ENCODE data around the gene SNED1. TPM values are rescaled to one million over a fixed set of nuclear protein-coding genes. Genes with fewer than 3 reads are reported as not detected.

SNED1 gene
- polyA plus RNA-seq, 2 of the 4 experiments (the other 2 are of a cell fraction): 0.15 to 0.21 TPM

DNA sequence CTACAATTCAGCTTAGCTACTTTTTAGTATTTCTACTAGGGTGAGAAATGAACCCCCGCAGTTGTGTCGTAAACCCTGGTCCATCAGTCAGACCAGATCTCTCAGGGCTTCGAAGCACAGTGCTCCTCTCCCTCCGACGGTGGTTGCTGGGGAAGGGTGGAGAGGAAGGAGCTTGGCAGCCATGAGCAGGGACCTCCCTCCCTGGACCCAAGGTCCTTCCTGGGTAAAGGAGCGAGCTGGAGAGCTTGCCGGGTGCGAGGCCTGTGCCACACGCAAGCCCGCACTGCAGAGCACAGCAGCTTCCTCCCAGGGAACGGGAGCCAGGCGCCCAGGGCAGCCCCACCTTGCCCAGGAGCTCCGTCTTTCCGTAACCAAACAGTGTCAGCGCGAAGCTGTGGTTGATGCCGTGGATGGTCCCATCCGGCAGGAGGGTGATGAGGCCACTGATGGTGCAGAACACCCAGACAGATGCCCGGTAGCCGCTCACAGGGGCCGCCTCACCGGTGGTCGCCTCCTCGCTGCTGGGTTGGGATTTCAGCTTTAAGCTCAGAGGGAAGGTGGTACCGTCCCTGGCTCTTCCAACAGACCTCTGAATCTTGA, 138.3 kb downstream of the SNED1 start (continued):
- TF ChIP-seq, protein P1, sequence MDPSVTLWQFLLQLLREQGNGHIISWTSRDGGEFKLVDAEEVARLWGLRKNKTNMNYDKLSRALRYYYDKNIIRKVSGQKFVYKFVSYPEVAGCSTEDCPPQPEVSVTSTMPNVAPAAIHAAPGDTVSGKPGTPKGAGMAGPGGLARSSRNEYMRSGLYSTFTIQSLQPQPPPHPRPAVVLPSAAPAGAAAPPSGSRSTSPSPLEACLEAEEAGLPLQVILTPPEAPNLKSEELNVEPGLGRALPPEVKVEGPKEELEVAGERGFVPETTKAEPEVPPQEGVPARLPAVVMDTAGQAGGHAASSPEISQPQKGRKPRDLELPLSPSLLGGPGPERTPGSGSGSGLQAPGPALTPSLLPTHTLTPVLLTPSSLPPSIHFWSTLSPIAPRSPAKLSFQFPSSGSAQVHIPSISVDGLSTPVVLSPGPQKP (IDR thresholded peaks at IDR 0.05; ENCODE audit: low read depth, low read length): no peak
- TF ChIP-seq MAZ (IDR thresholded peaks at IDR 0.05; ENCODE audit: borderline replicate concordance, low read depth, low read length): no peak

DNA sequence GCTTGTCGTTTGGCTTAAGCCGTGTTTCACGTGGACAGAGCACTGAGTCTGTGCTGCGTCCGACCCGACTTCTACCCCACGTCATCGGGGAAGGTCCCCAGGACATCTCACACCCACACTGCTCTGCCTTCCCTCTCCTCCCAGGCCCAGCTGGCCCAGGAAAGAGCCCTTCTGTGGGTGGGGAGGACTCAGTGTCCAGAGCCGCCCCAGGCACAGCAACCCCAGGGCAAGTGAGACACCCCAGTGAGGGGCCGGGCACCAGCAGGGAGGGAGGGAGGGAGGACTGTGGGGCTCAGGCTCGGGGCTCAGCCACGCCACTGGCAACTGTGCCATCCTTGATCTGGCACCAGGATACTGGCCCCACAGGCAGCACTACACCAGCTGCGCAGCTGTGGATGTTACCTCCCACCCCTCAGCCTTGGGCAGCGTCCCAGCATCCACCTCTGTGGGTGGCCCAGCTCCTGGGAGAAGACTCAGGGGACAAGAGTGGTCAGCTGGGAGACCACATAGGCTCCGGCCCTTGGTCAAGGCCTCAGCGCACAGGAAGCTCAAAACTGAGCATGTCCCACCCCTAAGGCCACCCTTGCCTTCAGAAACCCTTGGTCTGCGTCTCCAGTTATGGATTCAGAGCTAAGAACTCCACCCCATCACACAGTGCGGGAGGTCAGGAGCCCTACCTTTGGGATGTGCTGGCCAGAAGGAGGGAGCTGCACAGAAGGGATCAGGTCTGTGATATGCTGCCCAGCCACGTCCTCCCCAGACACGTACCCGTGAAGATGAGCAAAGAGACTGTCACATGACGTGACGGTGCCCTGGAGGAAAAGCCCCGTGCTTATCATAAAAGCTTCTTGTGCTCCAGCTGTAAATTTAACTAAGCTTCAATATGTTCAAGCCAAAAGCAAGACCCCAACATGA, 139.1 kb downstream of the SNED1 start:
- ATAC-seq: no peak; a peak in 1 of 6 replicates
- Histone ChIP-seq H3K4me1 (no peaks in the 10 kb centered on the region), H3K4me2 (no peak overlapping the region), H3K9me3 (no peaks in the 10 kb centered on the region), H3K4me3 (no peak overlapping the region), H3K27ac (no peak overlapping the region)
- 85% methylated on average over 23 of the region's 24 CpGs for WGBS (ENCODE audit: missing lambda C conversion rate)
- CTCF ChIA-PET: interaction anchor here (1.3 to 1.4 kb wide), 2 partner anchors 14 to 223 kb away, joined by 3 to 4 read pairs; no protein-coding TSS in a partner anchor
- POLR2A ChIA-PET: interaction anchor here (1.2 kb wide), 1 partner anchor 35 kb away, joined by 4 read pairs; the partner anchor contains the start of gene MTERF4
- DNase-seq (ENCODE audit: low read depth in 1 of 2, low spot score in 1 of 2): no peak
- FAIRE-seq: no peak
- TF ChIP-seq SMC3 (IDR thresholded peaks at IDR 0.05) (no peak), JUNB (IDR thresholded peaks at IDR 0.05) (no peak), FOSB (CRISPR knock-in tag; IDR thresholded peaks at IDR 0.05) (no peak)
- TF ChIP-seq, protein P2, sequence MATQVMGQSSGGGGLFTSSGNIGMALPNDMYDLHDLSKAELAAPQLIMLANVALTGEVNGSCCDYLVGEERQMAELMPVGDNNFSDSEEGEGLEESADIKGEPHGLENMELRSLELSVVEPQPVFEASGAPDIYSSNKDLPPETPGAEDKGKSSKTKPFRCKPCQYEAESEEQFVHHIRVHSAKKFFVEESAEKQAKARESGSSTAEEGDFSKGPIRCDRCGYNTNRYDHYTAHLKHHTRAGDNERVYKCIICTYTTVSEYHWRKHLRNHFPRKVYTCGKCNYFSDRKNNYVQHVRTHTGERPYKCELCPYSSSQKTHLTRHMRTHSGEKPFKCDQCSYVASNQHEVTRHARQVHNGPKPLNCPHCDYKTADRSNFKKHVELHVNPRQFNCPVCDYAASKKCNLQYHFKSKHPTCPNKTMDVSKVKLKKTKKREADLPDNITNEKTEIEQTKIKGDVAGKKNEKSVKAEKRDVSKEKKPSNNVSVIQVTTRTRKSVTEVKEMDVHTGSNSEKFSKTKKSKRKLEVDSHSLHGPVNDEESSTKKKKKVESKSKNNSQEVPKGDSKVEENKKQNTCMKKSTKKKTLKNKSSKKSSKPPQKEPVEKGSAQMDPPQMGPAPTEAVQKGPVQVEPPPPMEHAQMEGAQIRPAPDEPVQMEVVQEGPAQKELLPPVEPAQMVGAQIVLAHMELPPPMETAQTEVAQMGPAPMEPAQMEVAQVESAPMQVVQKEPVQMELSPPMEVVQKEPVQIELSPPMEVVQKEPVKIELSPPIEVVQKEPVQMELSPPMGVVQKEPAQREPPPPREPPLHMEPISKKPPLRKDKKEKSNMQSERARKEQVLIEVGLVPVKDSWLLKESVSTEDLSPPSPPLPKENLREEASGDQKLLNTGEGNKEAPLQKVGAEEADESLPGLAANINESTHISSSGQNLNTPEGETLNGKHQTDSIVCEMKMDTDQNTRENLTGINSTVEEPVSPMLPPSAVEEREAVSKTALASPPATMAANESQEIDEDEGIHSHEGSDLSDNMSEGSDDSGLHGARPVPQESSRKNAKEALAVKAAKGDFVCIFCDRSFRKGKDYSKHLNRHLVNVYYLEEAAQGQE (IDR thresholded peaks at IDR 0.05): no peak

DNA sequence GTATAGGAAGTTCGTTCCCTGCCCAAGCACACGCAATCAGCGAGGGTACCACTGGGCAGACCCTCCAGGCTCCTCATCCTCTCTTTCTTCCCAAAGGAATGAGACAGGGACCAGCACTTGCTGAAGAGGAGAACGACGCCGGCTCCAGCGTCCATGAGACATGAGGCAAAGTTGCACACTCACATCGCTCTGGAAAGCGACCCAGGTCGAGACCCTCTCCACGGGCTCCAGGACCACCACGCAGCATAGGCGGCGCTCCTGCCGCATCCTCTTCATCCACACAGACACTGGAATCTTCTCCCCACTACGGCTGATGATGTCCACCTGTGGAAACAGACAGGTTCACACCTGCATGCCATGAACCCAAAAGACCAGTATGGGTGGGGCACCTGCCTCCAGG, 140.1 kb downstream of the SNED1 start:
- TF ChIP-seq NR3C1 (IDR thresholded peaks at IDR 0.05) (no peak), CBX8 (IDR thresholded peaks at IDR 0.05) (no peak), ZFP36 (IDR thresholded peaks at IDR 0.05; ENCODE audit: borderline replicate concordance, partially characterized antibody) (no peak), NPAS2 (CRISPR knock-in tag; IDR thresholded peaks at IDR 0.05; ENCODE audit: borderline replicate concordance) (no peak), CHD2 (IDR thresholded peaks at IDR 0.05; ENCODE audit: low read length, partially characterized antibody) (no peak), MAZ (IDR thresholded peaks at IDR 0.05; ENCODE audit: borderline replicate concordance, low read depth, low read length) (no peak), ZNF302 (CRISPR knock-in tag; IDR thresholded peaks at IDR 0.05) (no peak), BHLHE40 (IDR thresholded peaks at IDR 0.05; ENCODE audit: low read depth, low read length) (no peak), PHF8 (IDR thresholded peaks at IDR 0.05; ENCODE audit: borderline replicate concordance, low read depth) (no peak), HDAC2 (IDR thresholded peaks at IDR 0.05) (no peak), MYC (IDR thresholded peaks at IDR 0.05; ENCODE audit: borderline replicate concordance, low read length) (no peak), FOSB (CRISPR knock-in tag; IDR thresholded peaks at IDR 0.05) (no peak)
- TF ChIP-seq, protein P3, sequence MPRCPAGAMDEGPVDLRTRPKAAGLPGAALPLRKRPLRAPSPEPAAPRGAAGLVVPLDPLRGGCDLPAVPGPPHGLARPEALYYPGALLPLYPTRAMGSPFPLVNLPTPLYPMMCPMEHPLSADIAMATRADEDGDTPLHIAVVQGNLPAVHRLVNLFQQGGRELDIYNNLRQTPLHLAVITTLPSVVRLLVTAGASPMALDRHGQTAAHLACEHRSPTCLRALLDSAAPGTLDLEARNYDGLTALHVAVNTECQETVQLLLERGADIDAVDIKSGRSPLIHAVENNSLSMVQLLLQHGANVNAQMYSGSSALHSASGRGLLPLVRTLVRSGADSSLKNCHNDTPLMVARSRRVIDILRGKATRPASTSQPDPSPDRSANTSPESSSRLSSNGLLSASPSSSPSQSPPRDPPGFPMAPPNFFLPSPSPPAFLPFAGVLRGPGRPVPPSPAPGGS (IDR thresholded peaks at IDR 0.05): no peak
- TF ChIP-seq, protein P2 (IDR thresholded peaks at IDR 0.05): no peak
- FAIRE-seq (no peak), DNase-seq (ENCODE audit: low read depth in 1 of 2, low spot score in 1 of 2) (no peak), ATAC-seq (no peak)
- no peak overlapping the region for H3K4me3 ChIP-seq
- 91% methylated on average over 16 of the region's 16 CpGs for WGBS (ENCODE audit: missing lambda C conversion rate)
- no peaks in the 10 kb centered on the region for H3K4me1 ChIP-seq
- H3K9me3 ChIP-seq: no peaks in the 10 kb centered on the region
- H3K4me2 ChIP-seq: no peak overlapping the region
- no peak overlapping the region for H3K27ac ChIP-seq
- ChIA-PET CTCF (no interaction called here), POLR2A (no interaction called here)
